Measurements from ENCODE around the gene PIK3AP1.
A peak's percentile ranks its signal among the peaks of the same experiment; 100 is the strongest.
"Not testable (repeated sequence)": the region's sequence is repeated elsewhere in the genome, so short reads cannot be mapped to it uniquely, and the experiment has no call there.

The PIK3AP1 gene

DNA sequence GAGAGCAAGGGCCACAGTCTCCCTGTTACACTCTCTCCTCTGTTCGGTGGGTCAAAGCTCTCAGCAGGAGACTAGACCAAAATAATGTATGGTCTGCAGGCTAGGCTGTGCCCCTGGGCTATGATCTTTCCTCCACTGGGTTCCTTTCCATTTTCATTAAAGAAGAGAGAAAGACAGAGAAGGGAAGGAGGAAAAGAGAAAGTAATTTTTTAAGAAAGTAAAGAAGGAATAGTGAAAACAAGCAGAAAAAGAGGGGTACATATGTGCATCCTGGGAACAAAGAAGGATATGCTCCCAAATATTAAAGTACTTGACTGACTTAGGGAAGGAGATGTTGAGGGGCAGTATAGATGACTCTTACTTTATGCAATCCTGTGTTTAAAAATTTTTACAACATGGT is 33.6 kb upstream of the PIK3AP1 start:
- DNase-seq (ENCODE audit: low read depth in 1 of 2, low spot score in 1 of 2): no peak
- TF ChIP-seq, protein P1, sequence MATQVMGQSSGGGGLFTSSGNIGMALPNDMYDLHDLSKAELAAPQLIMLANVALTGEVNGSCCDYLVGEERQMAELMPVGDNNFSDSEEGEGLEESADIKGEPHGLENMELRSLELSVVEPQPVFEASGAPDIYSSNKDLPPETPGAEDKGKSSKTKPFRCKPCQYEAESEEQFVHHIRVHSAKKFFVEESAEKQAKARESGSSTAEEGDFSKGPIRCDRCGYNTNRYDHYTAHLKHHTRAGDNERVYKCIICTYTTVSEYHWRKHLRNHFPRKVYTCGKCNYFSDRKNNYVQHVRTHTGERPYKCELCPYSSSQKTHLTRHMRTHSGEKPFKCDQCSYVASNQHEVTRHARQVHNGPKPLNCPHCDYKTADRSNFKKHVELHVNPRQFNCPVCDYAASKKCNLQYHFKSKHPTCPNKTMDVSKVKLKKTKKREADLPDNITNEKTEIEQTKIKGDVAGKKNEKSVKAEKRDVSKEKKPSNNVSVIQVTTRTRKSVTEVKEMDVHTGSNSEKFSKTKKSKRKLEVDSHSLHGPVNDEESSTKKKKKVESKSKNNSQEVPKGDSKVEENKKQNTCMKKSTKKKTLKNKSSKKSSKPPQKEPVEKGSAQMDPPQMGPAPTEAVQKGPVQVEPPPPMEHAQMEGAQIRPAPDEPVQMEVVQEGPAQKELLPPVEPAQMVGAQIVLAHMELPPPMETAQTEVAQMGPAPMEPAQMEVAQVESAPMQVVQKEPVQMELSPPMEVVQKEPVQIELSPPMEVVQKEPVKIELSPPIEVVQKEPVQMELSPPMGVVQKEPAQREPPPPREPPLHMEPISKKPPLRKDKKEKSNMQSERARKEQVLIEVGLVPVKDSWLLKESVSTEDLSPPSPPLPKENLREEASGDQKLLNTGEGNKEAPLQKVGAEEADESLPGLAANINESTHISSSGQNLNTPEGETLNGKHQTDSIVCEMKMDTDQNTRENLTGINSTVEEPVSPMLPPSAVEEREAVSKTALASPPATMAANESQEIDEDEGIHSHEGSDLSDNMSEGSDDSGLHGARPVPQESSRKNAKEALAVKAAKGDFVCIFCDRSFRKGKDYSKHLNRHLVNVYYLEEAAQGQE (IDR thresholded peaks at IDR 0.05; ENCODE audit: insufficient replicate concordance, low read depth): no peak
- TF ChIP-seq CTCF (IDR thresholded peaks at IDR 0.05; ENCODE audit: insufficient read depth, low read length) (no peak), POLR2AphosphoS5 (IDR thresholded peaks at IDR 0.05; ENCODE audit: low read depth) (no peak), GABPA (IDR thresholded peaks at IDR 0.05; ENCODE audit: low read depth) (no peak), SPI1 (IDR thresholded peaks at IDR 0.05; ENCODE audit: borderline replicate concordance, low read depth) (no peak)
- Histone ChIP-seq H3K27ac (replicated peaks) (no peak overlapping the region), H3K27me3 (ENCODE audit: insufficient read depth, poor library complexity, severe bottlenecking) (no peaks in the 10 kb centered on the region), H3K4me3 (replicated peaks; ENCODE audit: insufficient read depth, low read length) (no peak overlapping the region)

GRCh38 chr10:96752375-96752774 is 32.1 kb upstream of the PIK3AP1 start:
- no peak overlapping the region for H3K27ac ChIP-seq (replicated peaks)
- DNase-seq (ENCODE audit: low read depth in 1 of 2, low spot score in 1 of 2): no peak
- TF ChIP-seq SPI1 (IDR thresholded peaks at IDR 0.05; ENCODE audit: borderline replicate concordance, low read depth): no peak
- TF ChIP-seq GABPA (IDR thresholded peaks at IDR 0.05; ENCODE audit: low read depth): no peak
- TF ChIP-seq, protein P1 (IDR thresholded peaks at IDR 0.05; ENCODE audit: insufficient replicate concordance, low read depth): no peak
- TF ChIP-seq CTCF (IDR thresholded peaks at IDR 0.05; ENCODE audit: insufficient read depth, low read length): no peak
- no peak for TF ChIP-seq POLR2AphosphoS5 (IDR thresholded peaks at IDR 0.05; ENCODE audit: low read depth)
- no peak overlapping the region for H3K4me3 ChIP-seq (replicated peaks; ENCODE audit: insufficient read depth, low read length)
- H3K27me3 ChIP-seq (ENCODE audit: insufficient read depth, poor library complexity, severe bottlenecking): no peaks in the 10 kb centered on the region

- H3K27me3 ChIP-seq (ENCODE audit: insufficient read depth, poor library complexity, severe bottlenecking); DNase-seq (ENCODE audit: low read depth in 1 of 2, low spot score in 1 of 2); H3K4me3 ChIP-seq (replicated peaks; ENCODE audit: insufficient read depth, low read length); H3K27ac ChIP-seq (replicated peaks): not testable (repeated sequence)
These were observed 30.0 kb upstream of the PIK3AP1 start for GRCh38 chr10:96750316-96750715.

GRCh38 chr10:96747734-96748550 is 27.6 kb upstream of the PIK3AP1 start:
- Histone ChIP-seq H3K27ac (replicated peaks) (peak overlapping the region; percentile 68), H3K4me3 (replicated peaks; ENCODE audit: insufficient read depth, low read length) (no peak overlapping the region), H3K27me3 (ENCODE audit: insufficient read depth, poor library complexity, severe bottlenecking) (no peaks in the 10 kb centered on the region)
- TF ChIP-seq POLR2AphosphoS5 (IDR thresholded peaks at IDR 0.05; ENCODE audit: low read depth) (no peak), SPI1 (IDR thresholded peaks at IDR 0.05; ENCODE audit: borderline replicate concordance, low read depth) (peak; percentile 97)
- DNase-seq (ENCODE audit: low read depth in 1 of 2, low spot score in 1 of 2): peak; percentile 54 to 78

GRCh38 chr10:96746503-96746902 is 26.2 kb upstream of the PIK3AP1 start:
- Histone ChIP-seq H3K27ac (replicated peaks) (no peak overlapping the region), H3K27me3 (ENCODE audit: insufficient read depth, poor library complexity, severe bottlenecking) (no peaks in the 10 kb centered on the region), H3K4me3 (replicated peaks; ENCODE audit: insufficient read depth, low read length) (no peak overlapping the region)
- DNase-seq (ENCODE audit: low read depth in 1 of 2, low spot score in 1 of 2): no peak
- TF ChIP-seq POLR2AphosphoS5 (IDR thresholded peaks at IDR 0.05; ENCODE audit: low read depth) (no peak), CTCF (IDR thresholded peaks at IDR 0.05; ENCODE audit: insufficient read depth, low read length) (no peak), GABPA (IDR thresholded peaks at IDR 0.05; ENCODE audit: low read depth) (no peak), SPI1 (IDR thresholded peaks at IDR 0.05; ENCODE audit: borderline replicate concordance, low read depth) (no peak)
- TF ChIP-seq, protein P1 (IDR thresholded peaks at IDR 0.05; ENCODE audit: insufficient replicate concordance, low read depth): no peak
